ENCODE data around the gene LYZL6.
A peak's percentile ranks its signal among the peaks of the same experiment; 100 is the strongest.
"Not testable (repeated sequence)": the region's sequence is repeated elsewhere in the genome, so short reads cannot be mapped to it uniquely, and the experiment has no call there.

Gene LYZL6

GRCh38 chr17:35944151-35944550, 638 bp upstream of the LYZL6 start:
- DNase-seq (ENCODE audit: low spot score), result no peak

DNA sequence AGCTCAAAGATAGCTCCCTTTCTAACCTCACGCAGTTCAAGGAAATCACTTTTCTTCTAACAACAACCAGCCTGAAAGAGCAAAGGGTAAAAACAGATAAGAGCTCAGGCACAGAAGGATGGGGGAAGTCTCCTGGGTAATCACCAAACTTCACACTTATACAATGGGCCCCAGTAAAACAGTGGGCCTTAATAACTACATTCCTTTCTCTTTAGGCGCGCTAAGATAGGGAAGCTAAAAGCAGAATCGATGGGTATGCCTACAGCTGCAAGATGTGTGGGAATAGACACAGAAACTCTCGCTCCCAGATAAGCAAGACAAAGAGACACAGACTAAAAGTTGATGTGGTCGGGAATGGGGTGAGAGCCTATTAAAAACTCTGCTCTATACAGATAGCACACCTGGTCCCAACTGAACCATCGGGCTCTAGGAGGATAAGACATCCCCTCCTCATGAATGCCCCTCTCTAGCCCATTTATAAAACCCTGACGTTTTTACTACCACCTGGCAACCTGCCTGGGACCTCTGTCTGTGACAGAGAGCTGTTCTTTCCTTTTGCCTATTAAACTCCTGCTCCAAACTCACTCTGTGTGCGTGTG, 826 bp downstream of the LYZL6 start:
- DNase-seq (ENCODE audit: low spot score), result no peak

DNA sequence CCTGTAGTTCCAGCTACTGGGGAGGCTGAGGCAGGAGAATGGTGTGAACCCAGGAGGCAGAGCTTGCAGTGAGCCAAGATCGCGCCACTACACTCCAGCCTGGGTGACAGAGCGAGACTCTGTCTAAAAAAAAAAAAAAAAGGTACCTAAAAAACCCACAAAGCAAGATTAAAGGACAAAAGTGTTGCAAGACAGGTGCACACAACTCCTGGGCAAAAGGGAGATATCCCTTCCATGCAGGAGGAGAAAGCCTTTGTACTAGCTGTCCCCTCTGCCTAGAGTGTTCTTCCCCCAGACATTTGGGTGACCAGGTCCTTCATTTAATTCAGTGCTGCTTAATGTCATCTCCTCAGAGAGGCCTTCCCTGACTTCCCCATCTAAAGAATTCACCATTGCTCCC, 5.0 kb downstream of the LYZL6 start:
- not testable (repeated sequence) for DNase-seq (ENCODE audit: low spot score)

- no peak for DNase-seq (ENCODE audit: low spot score)
These were observed 7.5 kb downstream of the LYZL6 start for GRCh38 chr17:35936063-35936462.

GRCh38 chr17:35934760-35935159, 8.8 kb downstream of the LYZL6 start:
- DNase-seq (ENCODE audit: low spot score), result peak; percentile 52

DNA sequence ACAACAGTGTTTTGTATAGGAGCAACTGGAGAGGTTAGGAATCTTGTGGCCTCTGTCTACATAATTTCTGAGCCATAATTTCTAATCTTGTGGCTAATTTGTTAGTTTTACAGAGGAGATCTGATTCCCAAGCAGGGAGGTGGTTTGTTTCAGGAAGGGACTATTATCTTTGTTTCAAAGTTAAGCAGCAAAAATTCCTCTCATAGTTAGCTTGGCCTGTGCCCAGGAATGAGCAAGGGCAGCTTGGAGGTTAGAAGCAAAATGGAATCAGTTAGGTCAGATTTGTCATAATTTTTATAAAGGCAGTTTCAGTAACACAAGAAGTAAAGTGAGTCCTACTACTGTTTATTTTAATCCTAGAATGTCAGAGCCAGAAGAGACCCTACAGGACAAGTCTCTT, 10.9 kb downstream of the LYZL6 start:
- DNase-seq (ENCODE audit: low spot score), result no peak

DNA sequence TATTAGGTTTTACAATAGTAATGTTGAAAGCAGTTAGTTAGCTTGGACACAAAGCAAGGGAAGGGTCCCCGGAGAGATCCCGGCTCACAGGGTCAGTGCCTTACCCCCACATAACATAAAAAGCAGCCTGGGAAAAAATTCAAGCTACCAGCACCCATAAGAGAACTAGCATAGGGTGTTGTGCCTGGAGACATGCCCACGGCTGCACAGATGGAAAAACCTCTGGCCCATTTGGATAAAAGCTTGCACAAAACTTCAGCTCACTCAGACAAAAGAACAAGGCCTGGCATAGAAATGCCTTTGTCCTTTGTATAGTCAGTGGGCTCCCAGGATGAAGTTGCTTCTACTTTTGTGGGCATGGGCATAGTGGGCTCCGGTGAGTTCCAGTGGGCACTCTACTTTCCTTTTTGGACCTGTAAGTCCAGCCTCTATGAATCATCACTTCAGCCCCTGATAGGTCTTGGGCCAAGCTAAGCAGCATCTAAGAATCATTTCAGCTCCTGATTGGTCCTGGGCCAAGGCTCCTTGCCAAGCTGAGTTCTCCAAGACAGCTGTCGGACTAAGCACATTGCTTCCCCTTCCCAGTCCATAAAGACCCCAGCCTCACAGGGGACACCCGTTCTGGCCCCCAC, 11.6 kb downstream of the LYZL6 start:
- DNase-seq (ENCODE audit: low spot score), result no peak

GRCh38 chr17:35930211-35931065, 13.1 kb downstream of the LYZL6 start, which contains the start of gene RDM1:
RDM1 (minus strand) TSS chr17:35930773; CDS start chr17:35930727, 46 bp downstream.
- DNase-seq (ENCODE audit: low spot score), result peak; percentile 91

- DNase-seq (ENCODE audit: low spot score), result no peak
These were observed 15.8 kb downstream of the LYZL6 start for GRCh38 chr17:35927714-35928113.

GRCh38 chr17:35923609-35924114, 19.9 kb downstream of the LYZL6 start:
- DNase-seq (ENCODE audit: low spot score), result no peak

DNA sequence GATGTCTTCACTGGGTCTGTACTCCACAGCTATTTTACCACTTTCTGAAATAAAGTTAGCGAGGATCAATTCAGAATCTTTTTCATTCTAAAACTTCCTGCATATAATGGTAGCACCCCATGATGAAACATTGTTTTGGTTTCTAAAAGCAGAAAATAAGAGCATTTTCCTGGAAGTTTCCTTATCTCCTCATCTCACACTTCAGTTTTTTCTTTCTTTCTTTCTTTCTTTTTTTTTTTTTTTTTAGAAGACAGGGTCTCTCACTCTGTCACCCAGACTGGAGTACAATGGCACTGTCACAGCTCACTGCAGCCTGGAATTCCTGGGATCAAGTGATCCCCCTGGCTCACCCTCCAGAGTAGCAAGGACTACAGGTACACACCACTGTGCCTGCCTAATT, 23.3 kb downstream of the LYZL6 start:
- DNase-seq (ENCODE audit: low spot score), result no peak

DNA sequence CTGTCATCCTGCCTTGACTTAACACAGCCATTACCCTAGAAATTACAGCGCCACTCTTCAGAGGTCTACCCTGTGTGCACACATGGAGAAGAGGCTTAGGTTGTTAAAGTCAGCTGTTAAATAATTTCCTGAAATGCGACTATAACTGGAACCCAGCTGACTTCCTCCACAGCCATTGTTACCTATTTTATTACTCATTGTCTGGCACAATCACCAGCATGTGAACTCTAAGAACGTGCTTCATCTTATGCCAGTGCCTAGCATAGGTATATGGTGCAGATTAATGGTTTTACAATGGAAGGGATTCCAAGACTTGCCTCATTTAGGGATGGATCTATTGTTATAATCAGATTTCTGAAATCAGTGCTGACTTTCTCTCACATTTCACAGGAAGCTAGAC, 24.8 kb downstream of the LYZL6 start:
- DNase-seq (ENCODE audit: low spot score), result no peak

DNA sequence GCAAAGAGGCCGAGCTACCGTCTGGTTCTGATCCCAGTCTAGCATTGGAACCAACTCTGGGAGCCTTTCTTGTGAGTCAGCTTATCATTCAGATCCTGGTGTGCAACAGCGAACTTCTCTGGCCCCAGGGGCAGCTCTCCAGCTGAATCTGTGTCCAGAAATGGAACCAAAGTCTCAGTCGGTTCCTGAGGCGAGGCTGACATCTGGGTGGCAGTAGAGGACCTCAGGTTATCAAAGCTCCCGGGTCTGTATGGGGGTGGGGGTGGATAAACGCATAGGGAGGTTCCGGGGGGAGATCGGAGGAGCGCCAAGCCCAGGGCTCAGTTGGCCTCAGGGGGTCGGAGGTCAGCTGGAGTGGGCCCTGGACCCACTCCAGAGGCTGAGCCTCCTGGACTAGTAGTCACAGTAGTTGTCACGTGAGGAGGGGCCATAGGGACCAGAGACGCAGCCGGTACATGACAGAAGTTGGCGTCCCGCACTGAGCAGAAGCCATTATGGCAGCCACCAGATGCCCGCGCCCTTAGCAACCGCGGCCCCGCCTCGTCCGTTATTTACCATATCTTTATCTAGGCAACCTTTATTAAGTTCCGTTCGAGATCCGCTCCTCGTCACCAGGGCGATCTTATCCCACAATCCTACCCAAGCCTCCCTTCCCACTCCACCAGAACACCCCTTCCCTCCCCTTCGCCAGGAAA, 25.8 kb downstream of the LYZL6 start:
- DNase-seq (ENCODE audit: low spot score), result no peak

GRCh38 chr17:35915153-35915964, 28.2 kb downstream of the LYZL6 start:
- DNase-seq (ENCODE audit: low spot score), result no peak

- no peak for DNase-seq (ENCODE audit: low spot score)
These were observed 29.2 kb downstream of the LYZL6 start for GRCh38 chr17:35914354-35914753.

- DNase-seq (ENCODE audit: low spot score), result no peak
These were observed 29.9 kb downstream of the LYZL6 start for GRCh38 chr17:35913609-35914008.

- DNase-seq (ENCODE audit: low spot score), result no peak
These were observed 30.6 kb downstream of the LYZL6 start for GRCh38 chr17:35912942-35913341.

DNA sequence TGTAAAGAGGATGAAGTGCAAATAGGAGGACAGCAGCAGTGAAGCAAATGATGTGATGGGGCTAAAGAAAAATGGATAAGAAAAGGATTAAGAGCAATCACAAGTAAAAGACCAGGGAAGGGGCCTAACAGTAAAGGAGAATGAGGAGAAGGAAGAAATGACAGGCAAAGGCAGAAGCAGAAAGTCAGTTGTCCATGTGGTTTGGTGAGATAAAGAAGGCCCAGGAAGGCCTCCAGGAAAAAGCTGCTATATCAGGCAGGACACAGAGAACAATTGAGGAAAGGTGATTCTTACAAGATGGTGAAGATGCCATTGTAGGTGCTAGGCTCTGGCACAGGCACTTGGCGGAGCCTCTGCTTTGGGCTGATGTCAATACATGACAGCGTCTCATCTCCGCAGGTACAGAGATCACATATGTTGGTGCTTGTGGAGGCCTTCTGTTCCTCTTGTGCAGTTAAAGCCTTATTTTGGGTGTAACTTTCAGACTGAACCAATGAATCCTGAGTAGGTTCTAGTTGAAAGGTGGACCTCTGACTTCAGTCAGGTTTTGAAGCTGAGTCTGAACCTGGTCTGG, 31.1 kb downstream of the LYZL6 start:
- no peak for DNase-seq (ENCODE audit: low spot score)

- no peak for DNase-seq (ENCODE audit: low spot score)
These were observed 34.1 kb downstream of the LYZL6 start for GRCh38 chr17:35909408-35909807.

- DNase-seq (ENCODE audit: low spot score), result no peak
These were observed 35.8 kb downstream of the LYZL6 start for GRCh38 chr17:35907691-35908090.
